H1 (cell line): ENCODE measurements around the gene ARID5B. TPM values are rescaled to one million over a fixed set of nuclear protein-coding genes. Genes with fewer than 3 reads are reported as not detected.

Source experiments
- CTCF ChIA-PET: fragments of 300-600 bp; sonication (Branson Sonifier 250); formaldehyde crosslinking; loops from one replicate; lab custom pipeline; 2021; ENCODE audit not compliant: partially characterized antibody; lab: Charles Lee
- POLR2A ChIA-PET: fragments of 300-600 bp; sonication (Branson Sonifier 250); formaldehyde crosslinking; loops from one replicate; lab custom pipeline; 2021; ENCODE audit warnings: inconsistent platforms; ENCODE audit not compliant: partially characterized antibody; lab: Charles Lee
- DNase-seq, 2 experiments: peaks; one replicate each; pipeline versions ENCODE4 v3.0.0 to v3.0.0-alpha.2; 2010 to 2022; ENCODE audit warnings: low spot score in 2 of 2, low read depth in 1 of 2, mixed read lengths in 1 of 2
- FAIRE-seq: peaks from 2 replicates; lab custom pipeline; 2011; peaks lifted over from hg19 to GRCh38; lab: Jason Lieb, UNC
- H2AFZ ChIP-seq: 2 replicates; pipeline ENCODE4 v1.8.1; 2012; ENCODE audit warnings: low read length, inconsistent platforms
- H2AK5ac ChIP-seq: 2 replicates; pipeline ENCODE4 v1.6.1; 2013; ENCODE audit warnings: low read depth, low read length
- H2BK120ac ChIP-seq: replicated peaks from 2 replicates; pipeline ENCODE3; 2013; ENCODE audit warnings: low read depth, low read length, inconsistent platforms
- H2BK12ac ChIP-seq: 2 replicates; pipeline ENCODE4 v1.6.1; 2013; ENCODE audit warnings: low read depth, low read length
- H2BK15ac ChIP-seq: 2 replicates; pipeline ENCODE4 v1.6.1; 2013; ENCODE audit warnings: low read length
- H2BK20ac ChIP-seq: 2 replicates; pipeline ENCODE4 v1.6.1; 2013; ENCODE audit warnings: low read length
- H2BK5ac ChIP-seq: 2 replicates; pipeline ENCODE4 v1.6.1; 2013; ENCODE audit warnings: low read depth, low read length
- H3K14ac ChIP-seq: 2 replicates; pipeline ENCODE4 v1.6.1; 2013; ENCODE audit warnings: inconsistent platforms; ENCODE audit not compliant: insufficient read length
- H3K18ac ChIP-seq: 2 replicates; pipeline ENCODE4 v1.6.1; 2013; ENCODE audit warnings: low read length; ENCODE audit errors: extremely low read depth
- H3K23ac ChIP-seq: 2 replicates; pipeline ENCODE4 v1.6.1; 2013; ENCODE audit warnings: inconsistent platforms; ENCODE audit not compliant: insufficient read length
- H3K23me2 ChIP-seq: 2 replicates; pipeline ENCODE4 v1.6.1; 2013; ENCODE audit warnings: low read depth, low read length
- H3K27ac ChIP-seq: 2 replicates; pipeline ENCODE4 v1.6.1; 2011; ENCODE audit warnings: low read depth, low read length, inconsistent platforms
- H3K27me3 ChIP-seq, 4 experiments: replicated peaks in 1 of 4; 1 replicate in 1 of 4; 2 replicates in 3 of 4; pipeline versions ENCODE4 v1.6.1 to v1.8.1; 2011 to 2013; ENCODE audit warnings: low read length in 3 of 4, mild to moderate bottlenecking in 3 of 4, inconsistent platforms in 2 of 4, mixed read lengths in 2 of 4, moderate library complexity in 1 of 4; ENCODE audit not compliant: control insufficient read depth in 3 of 4, insufficient read depth in 3 of 4; ENCODE audit errors: extremely low read depth in 1 of 4
- H3K36me3 ChIP-seq, 4 experiments: 2 replicates each; pipeline versions ENCODE4 v1.6.1 to v1.8.1; 2011 to 2013; ENCODE audit warnings: mild to moderate bottlenecking in 4 of 4, low read length in 3 of 4, moderate library complexity in 2 of 4, control low read depth in 1 of 4, inconsistent platforms in 1 of 4; ENCODE audit not compliant: insufficient read depth in 4 of 4, control insufficient read depth in 2 of 4
- H3K4ac ChIP-seq: replicated peaks from 2 replicates; pipeline ENCODE3; 2013; ENCODE audit warnings: low read length, low read depth, mixed read lengths, inconsistent platforms; ENCODE audit not compliant: insufficient read length
- H3K4me1 ChIP-seq, 4 experiments: replicated peaks in 1 of 4; 1 replicate in 1 of 4; 2 replicates in 3 of 4; pipeline versions ENCODE4 v1.6.1 to v1.8.1; 2011 to 2013; ENCODE audit warnings: low read length in 3 of 4, inconsistent platforms in 2 of 4, mixed read lengths in 1 of 4; ENCODE audit not compliant: insufficient read depth in 4 of 4, control insufficient read depth in 3 of 4
- H3K4me2 ChIP-seq, 2 experiments: 2 replicates each; pipeline versions ENCODE4 v1.6.1 to v1.8.1; 2011 to 2013; ENCODE audit warnings: low read depth in 2 of 2, low read length in 2 of 2, control low read depth in 1 of 2, inconsistent platforms in 1 of 2, mild to moderate bottlenecking in 1 of 2; ENCODE audit not compliant: insufficient read depth in 1 of 2
- H3K4me3 ChIP-seq, 4 experiments: fragments of 200-600, 300-600 bp in 1 of 4; sonication (generic), shearing (Covaris generic), sonication (Bioruptor Twin) in 1 of 4; 2 replicates each; pipeline versions ENCODE4 v1.5.1 to v1.8.1; 2011 to 2016; ENCODE audit warnings: low read length in 4 of 4, low read depth in 3 of 4, control low read depth in 2 of 4, inconsistent platforms in 2 of 4, mild to moderate bottlenecking in 2 of 4, mixed read lengths in 1 of 4, moderate library complexity in 1 of 4; ENCODE audit not compliant: insufficient read depth in 2 of 4; ENCODE audit errors: extremely low read depth in 1 of 4
- H3K56ac ChIP-seq: replicated peaks from 2 replicates; pipeline ENCODE3; 2013; ENCODE audit warnings: low read depth, mild to moderate bottlenecking, mixed read lengths, low read length, inconsistent platforms; ENCODE audit not compliant: insufficient read length
- H3K79me1 ChIP-seq: 2 replicates; pipeline ENCODE4 v1.6.1; 2013; ENCODE audit warnings: low read depth, low read length, control low read depth
- H3K79me2 ChIP-seq, 2 experiments: 2 replicates each; pipeline versions ENCODE4 v1.6.1 to v1.8.1; 2012 to 2013; ENCODE audit warnings: low read length in 2 of 2, mild to moderate bottlenecking in 2 of 2, inconsistent platforms in 1 of 2; ENCODE audit not compliant: insufficient read depth in 2 of 2, control insufficient read depth in 1 of 2
- H3K9ac ChIP-seq, 4 experiments: replicated peaks in 1 of 4; 1 replicate in 1 of 4; 2 replicates in 3 of 4; pipeline versions ENCODE4 v1.6.1 to v1.8.1; 2011 to 2013; ENCODE audit warnings: low read depth in 3 of 4, low read length in 3 of 4, control low read depth in 2 of 4, mild to moderate bottlenecking in 2 of 4, moderate library complexity in 2 of 4, inconsistent platforms in 1 of 4; ENCODE audit errors: extremely low read depth in 1 of 4
- H3K9me3 ChIP-seq, 2 experiments: 2 replicates each; pipeline versions ENCODE4 v1.6.1 to v1.8.1; 2012 to 2013; ENCODE audit warnings: mild to moderate bottlenecking in 2 of 2, moderate library complexity in 2 of 2, control low read depth in 1 of 2, inconsistent platforms in 1 of 2, low read depth in 1 of 2, low read length in 1 of 2, mixed read lengths in 1 of 2; ENCODE audit not compliant: insufficient read depth in 2 of 2
- H4K20me1 ChIP-seq, 2 experiments: replicated peaks in 1 of 2; 2 replicates each; pipeline versions ENCODE3 to v1.8.1; 2011 to 2013; ENCODE audit warnings: inconsistent platforms in 2 of 2, low read length in 2 of 2, mild to moderate bottlenecking in 1 of 2; ENCODE audit not compliant: insufficient read depth in 2 of 2, control insufficient read depth in 1 of 2
- H4K5ac ChIP-seq: 2 replicates; pipeline ENCODE4 v1.6.1; 2013; ENCODE audit warnings: low read length, low read depth, mixed read lengths, inconsistent platforms; ENCODE audit not compliant: insufficient read length
- H4K8ac ChIP-seq: 2 replicates; pipeline ENCODE4 v1.8.0; 2013; ENCODE audit warnings: mild to moderate bottlenecking, moderate library complexity, low read length, inconsistent platforms; ENCODE audit not compliant: insufficient read depth; ENCODE audit errors: extremely low read depth
- H4K91ac ChIP-seq: replicated peaks from 2 replicates; pipeline ENCODE3; 2013; ENCODE audit warnings: low read length, mixed read lengths, inconsistent platforms; ENCODE audit not compliant: insufficient read length
- BACH1 ChIP-seq: IDR thresholded peaks from 2 replicates; pipeline ENCODE4 v1.6.1; 2012; ENCODE audit warnings: low read length, improper control_type of control experiment
- CREB1 ChIP-seq: IDR thresholded peaks from 2 replicates; pipeline ENCODE4 v1.6.1; 2012; ENCODE audit warnings: inconsistent platforms
- MAFK ChIP-seq: IDR thresholded peaks from 2 replicates; pipeline ENCODE4 v1.6.1; 2012; ENCODE audit warnings: low read depth, mild to moderate bottlenecking, improper control_type of control experiment, low read length
- TAF1 ChIP-seq: IDR thresholded peaks from 2 replicates; pipeline ENCODE4 v1.6.1; 2011; ENCODE audit warnings: mild to moderate bottlenecking, low read depth, low read length
- TCF12 ChIP-seq: IDR thresholded peaks from 2 replicates; pipeline ENCODE4 v1.6.1; 2011; ENCODE audit warnings: low read depth, mild to moderate bottlenecking, low read length
- WGBS, 2 experiments: shearing (Covaris generic) in 1 of 2; methylation state at CpG; one replicate each; pipeline versions ENCODE4 v1.1.6 to v1.1.7; 2013 to 2015; ENCODE audit warnings: low lambda C conversion rate in 2 of 2, mixed read lengths in 2 of 2, inconsistent platforms in 1 of 2, low coverage in 1 of 2, missing lambda C conversion rate in 1 of 2; ENCODE audit not compliant: insufficient replicate concordance in 2 of 2, insufficient coverage in 1 of 2, insufficient read length in 1 of 2; ENCODE audit errors: extremely low coverage in 1 of 2, missing lambda C conversion rate in 1 of 2; 5-methylcytosine and 5-hydroxymethylcytosine counted together
- polyA plus RNA-seq, 7 experiments: library from polyadenylated mRNA; depleted of rRNA in 3 of 7; stranded (reverse) in 5 of 7; unstranded in 2 of 7; fragments of >200 nt in 5 of 7; fragments of 200-250 nt in 2 of 7; gene quantifications; 1 replicate in 5 of 7; 2 replicates in 1 of 7; 4 replicates in 1 of 7; pipeline versions ENCODE4 v1.2.1 to v1.2.3, GENCODE V29; 2011 to 2013; ENCODE audit warnings: missing spikeins in 2 of 7, mixed read lengths in 2 of 7
- total RNA-seq: library from RNA; stranded (reverse); fragmentation: NEBNext Ultra II Directional; extraction: Animal tissue kit (Norgen Biotek cat#: 25700); gene quantifications from 2 replicates; pipeline ENCODE4 v1.2.1, GENCODE V29; 2021
- TF ChIP-seq, protein P1 (sequence below): IDR thresholded peaks from 2 replicates; pipeline ENCODE4 v1.6.1; 2012; ENCODE audit warnings: inconsistent platforms

ARID5B gene
- total and polyA plus RNA-seq, 2 of the 8 experiments (the other 6 are each of a cell fraction or from before 2014, with no cell fraction given): 0.21 to 1.1 TPM

DNA sequence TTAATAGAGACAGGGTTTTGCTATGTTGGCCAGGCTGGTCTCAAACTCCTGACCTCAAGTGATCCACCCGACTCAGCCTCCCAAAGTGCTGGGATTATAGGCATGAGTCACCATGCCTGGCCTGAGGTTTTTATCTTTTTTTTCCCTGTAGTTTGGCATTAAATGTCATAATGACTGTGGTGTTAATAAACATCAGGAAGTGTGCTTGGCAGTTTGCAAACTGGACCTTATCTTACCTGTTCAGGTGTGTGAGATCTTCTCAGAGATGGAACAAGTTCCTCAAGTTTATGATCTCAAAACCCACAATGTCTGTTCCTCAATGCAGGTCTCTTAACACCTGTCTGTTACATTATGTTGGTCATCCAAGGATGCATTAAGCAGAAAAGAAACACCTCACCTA lies 80.0 kb downstream of the ARID5B start:
- H2BK120ac ChIP-seq: no peak overlapping the region
- H4K91ac ChIP-seq: no peak overlapping the region
- no peaks in the 10 kb centered on the region for H4K20me1 ChIP-seq
- H3K4ac ChIP-seq: no peak overlapping the region
- H3K4me1 ChIP-seq: peaks cover 4 to 10% (median 5%) of the 10 kb centered on the region in 4 experiments; a peak in 5 of 7 replicates
- TF ChIP-seq TCF12 (no peak), CREB1 (no peak), TAF1 (no peak), BACH1 (no peak), MAFK (no peak)
- TF ChIP-seq, protein P1, sequence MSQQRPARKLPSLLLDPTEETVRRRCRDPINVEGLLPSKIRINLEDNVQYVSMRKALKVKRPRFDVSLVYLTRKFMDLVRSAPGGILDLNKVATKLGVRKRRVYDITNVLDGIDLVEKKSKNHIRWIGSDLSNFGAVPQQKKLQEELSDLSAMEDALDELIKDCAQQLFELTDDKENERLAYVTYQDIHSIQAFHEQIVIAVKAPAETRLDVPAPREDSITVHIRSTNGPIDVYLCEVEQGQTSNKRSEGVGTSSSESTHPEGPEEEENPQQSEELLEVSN: no peak
- no peak overlapping the region for H3K4me3 ChIP-seq
- H3K27me3 ChIP-seq: no peaks in the 10 kb centered on the region
- no peak overlapping the region for H3K14ac ChIP-seq
- CTCF ChIA-PET: interaction anchor here (0.6 to 0.8 kb wide), 2 partner anchors 57 to 108 kb away, joined by 3 read pairs; no protein-coding TSS in a partner anchor
- POLR2A ChIA-PET: no interaction called here
- H3K4me2 ChIP-seq: no peak overlapping the region
- no peak overlapping the region for H2BK15ac ChIP-seq
- no peak overlapping the region for H3K23ac ChIP-seq
- H3K9ac ChIP-seq: no peak overlapping the region
- DNase-seq (no peak), FAIRE-seq (no peak)
- H3K9me3 ChIP-seq: no peaks in the 10 kb centered on the region
- no peak overlapping the region for H2AFZ ChIP-seq
- no peaks in the 10 kb centered on the region for H3K79me2 ChIP-seq
- no peak overlapping the region for H2BK5ac ChIP-seq
- H3K56ac ChIP-seq: no peak overlapping the region
- H3K79me1 ChIP-seq: no peaks in the 10 kb centered on the region
- H3K23me2 ChIP-seq: peaks cover 2% of the 10 kb centered on the region; the same call in 1 of the 2 replicates
- H4K5ac ChIP-seq: no peak overlapping the region
- no peak overlapping the region for H3K27ac ChIP-seq
- no peak overlapping the region for H3K18ac ChIP-seq
- no peak overlapping the region for H4K8ac ChIP-seq
- H2BK12ac ChIP-seq: no peak overlapping the region
- 95% methylated on average over 1 of the region's 1 CpG; no CpG with 5 or more reads in 1 of the 2 experiments for WGBS, 2 experiments
- H3K36me3 ChIP-seq: no peaks in the 10 kb centered on the region
- no peak overlapping the region for H2BK20ac ChIP-seq
- no peak overlapping the region for H2AK5ac ChIP-seq
